Neural progenitor cell (in vitro differentiated cells): ENCODE data around the gene B4GALNT3. TPM values are rescaled to one million over a fixed set of nuclear protein-coding genes. Genes with fewer than 3 reads are reported as not detected.

ENCODE experiments used
- DNase-seq: peaks from one replicate; pipeline ENCODE4 v3.0.0-alpha.2; 2016; ENCODE audit warnings: low spot score
- H2AFZ ChIP-seq: fragments of 200-600 bp; sonication (generic); replicated peaks from 2 replicates; pipeline ENCODE4 v1.6.1; 2016; ENCODE audit warnings: antibody characterized with exemption
- H3F3A ChIP-seq: fragments of 200-600 bp; sonication (generic); 2 replicates; pipeline ENCODE4 v1.6.1; 2016; ENCODE audit warnings: antibody characterized with exemption, low read depth
- H3K27ac ChIP-seq: fragments of 200-600 bp; sonication (generic); 2 replicates; pipeline ENCODE4 v1.5.1; 2016; ENCODE audit warnings: mild to moderate bottlenecking
- H3K27me3 ChIP-seq: fragments of 200-600 bp; sonication (generic); 2 replicates; pipeline ENCODE4 v1.6.1; 2016; ENCODE audit warnings: mild to moderate bottlenecking, moderate library complexity
- H3K36me3 ChIP-seq: fragments of 200-600 bp; sonication (generic); 2 replicates; pipeline ENCODE4 v1.5.1; 2016
- H3K4me1 ChIP-seq: fragments of 200-600 bp; sonication (generic); 2 replicates; pipeline ENCODE4 v1.6.1; 2016; ENCODE audit warnings: mixed run types
- H3K4me2 ChIP-seq: fragments of 200-600 bp; sonication (generic); 2 replicates; pipeline ENCODE4 v1.6.1; 2016
- H3K4me3 ChIP-seq: fragments of 200-600 bp; sonication (generic); 2 replicates; pipeline ENCODE4 v1.5.1; 2016
- H3K79me2 ChIP-seq: fragments of 200-600 bp; sonication (generic); 2 replicates; pipeline ENCODE4 v1.6.1; 2016; ENCODE audit warnings: low read depth
- H3K9ac ChIP-seq: fragments of 200-600 bp; sonication (generic); 2 replicates; pipeline ENCODE4 v1.6.1; 2016
- H3K9me3 ChIP-seq: fragments of 200-600 bp; sonication (generic); 2 replicates; pipeline ENCODE4 v1.5.1; 2016; ENCODE audit warnings: low read depth
- H4K20me1 ChIP-seq: fragments of 200-600 bp; sonication (generic); 2 replicates; pipeline ENCODE4 v1.6.1; 2016; ENCODE audit warnings: low read depth
- H3K27ac Mint-ChIP-seq: 3 replicates; pipeline ENCODE4 v1.8.0; 2021; ENCODE audit warnings: mixed read lengths
- H3K27me3 Mint-ChIP-seq: 2 replicates; pipeline ENCODE4 v1.8.0; 2022; ENCODE audit warnings: low read depth, mild to moderate bottlenecking, inconsistent platforms, moderate library complexity, mixed read lengths; ENCODE audit not compliant: insufficient read depth
- H3K36me3 Mint-ChIP-seq: 3 replicates; pipeline ENCODE4 v1.8.0; 2021; ENCODE audit warnings: mixed read lengths
- H3K4me1 Mint-ChIP-seq: 3 replicates; pipeline ENCODE4 v1.8.0; 2021; ENCODE audit warnings: mixed read lengths
- H3K4me3 Mint-ChIP-seq: 3 replicates; pipeline ENCODE4 v1.8.0; 2021; ENCODE audit warnings: mild to moderate bottlenecking, moderate library complexity, mixed read lengths
- H3K9me3 Mint-ChIP-seq: 3 replicates; pipeline ENCODE4 v1.8.0; 2020; ENCODE audit warnings: mixed read lengths
- EZH2 ChIP-seq: fragments of 200-600 bp; sonication (generic); IDR thresholded peaks from 2 replicates; pipeline ENCODE4 v1.6.1; 2017; ENCODE audit warnings: antibody characterized with exemption, mild to moderate bottlenecking, moderate library complexity
- EZH2phosphoT487 ChIP-seq: fragments of 200-600 bp; sonication (generic); IDR thresholded peaks from 2 replicates; pipeline ENCODE4 v1.6.1; 2017; ENCODE audit warnings: antibody characterized with exemption
- total RNA-seq: library from RNA; depleted of rRNA; stranded (reverse); fragments of >200 nt; gene quantifications from 2 replicates; pipeline ENCODE4 v1.2.3, GENCODE V29; 2015; ENCODE audit warnings: low replicate concordance
- TF ChIP-seq, protein P1 (sequence below): fragments of 200-600 bp; sonication (generic); IDR thresholded peaks from 2 replicates; pipeline ENCODE4 v1.5.1; 2017; ENCODE audit warnings: antibody characterized with exemption, mild to moderate bottlenecking

B4GALNT3 gene
- 29.0 and 30.8 TPM in 2 replicates for total RNA-seq

DNA sequence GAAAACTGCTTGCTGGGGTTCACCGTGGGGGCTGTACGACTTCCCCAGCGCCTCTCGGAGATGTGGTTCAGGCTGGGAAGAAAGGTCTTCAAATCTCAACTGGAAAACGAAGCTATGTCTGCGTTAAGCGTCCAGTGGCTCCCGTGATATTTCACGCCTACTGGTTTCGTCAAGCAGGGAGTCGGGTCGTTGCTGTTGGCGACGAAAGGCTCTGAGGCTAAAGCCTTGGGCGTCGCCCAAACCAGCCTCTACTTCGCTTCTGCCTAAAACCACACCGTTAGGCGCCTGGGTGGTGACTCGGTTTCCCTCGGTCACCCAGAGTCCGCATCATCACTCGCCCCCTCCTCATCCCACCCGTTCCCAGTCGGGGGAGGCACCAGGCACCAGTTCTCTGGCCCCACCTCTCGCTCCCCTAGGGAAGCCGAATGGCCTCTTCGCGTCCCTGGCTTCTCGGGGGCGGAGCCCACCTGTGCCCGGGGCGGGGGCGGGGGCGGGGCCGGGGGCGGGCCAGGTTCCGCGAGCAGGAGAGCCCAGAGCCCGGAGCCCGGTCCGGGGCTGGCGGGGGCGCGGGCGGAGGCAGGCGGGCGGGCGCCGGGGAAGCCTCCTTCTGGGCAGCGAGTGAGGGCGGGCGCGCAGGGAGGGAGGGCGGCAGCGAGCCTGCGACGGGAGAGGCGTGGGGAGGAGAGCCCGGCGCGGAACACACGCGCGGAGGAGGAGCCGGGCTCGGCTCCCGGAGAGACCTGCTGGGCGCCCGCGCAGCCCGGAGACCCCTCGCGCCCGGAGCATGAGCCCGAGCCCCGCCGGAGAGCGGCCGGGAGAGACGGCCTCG is at the start of gene B4GALNT3:
Gene B4GALNT3 (plus strand): TSS at position 510 of the 829 bp plus-strand sequence. CDS start 438 bp downstream, outside the sequence.
- Histone ChIP-seq H2AFZ (peak within 1 kb of the TSS; percentile 86), H3K4me1 (peaks cover 11% of the 10 kb centered on the region), H3K9me3 (no peaks in the 10 kb centered on the region), H3F3A (peaks cover 9% of the 10 kb centered on the region), H3K4me2 (peak within 1 kb of the TSS; percentile 94), H3K36me3 (no peaks in the 10 kb centered on the region), H3K79me2 (peaks cover 17% of the 10 kb centered on the region), H3K4me3 (peak within 1 kb of the TSS; percentile 85), H4K20me1 (peaks cover 18% of the 10 kb centered on the region), H3K9ac (no peak within 1 kb of the TSS), H3K27ac (no peak within 1 kb of the TSS), H3K27me3 (peaks cover 41% of the 10 kb centered on the region)
- H3K4me3 Mint-ChIP-seq = peak within 1 kb of the TSS; percentile 85
- peak; percentile 86 for DNase-seq
- peaks cover 42% of the 10 kb centered on the region for H3K27me3 Mint-ChIP-seq
- peaks cover 20% of the 10 kb centered on the region for H3K4me1 Mint-ChIP-seq
- TF ChIP-seq EZH2phosphoT487 (no peak), EZH2 (no peak)
- TF ChIP-seq, protein P1, sequence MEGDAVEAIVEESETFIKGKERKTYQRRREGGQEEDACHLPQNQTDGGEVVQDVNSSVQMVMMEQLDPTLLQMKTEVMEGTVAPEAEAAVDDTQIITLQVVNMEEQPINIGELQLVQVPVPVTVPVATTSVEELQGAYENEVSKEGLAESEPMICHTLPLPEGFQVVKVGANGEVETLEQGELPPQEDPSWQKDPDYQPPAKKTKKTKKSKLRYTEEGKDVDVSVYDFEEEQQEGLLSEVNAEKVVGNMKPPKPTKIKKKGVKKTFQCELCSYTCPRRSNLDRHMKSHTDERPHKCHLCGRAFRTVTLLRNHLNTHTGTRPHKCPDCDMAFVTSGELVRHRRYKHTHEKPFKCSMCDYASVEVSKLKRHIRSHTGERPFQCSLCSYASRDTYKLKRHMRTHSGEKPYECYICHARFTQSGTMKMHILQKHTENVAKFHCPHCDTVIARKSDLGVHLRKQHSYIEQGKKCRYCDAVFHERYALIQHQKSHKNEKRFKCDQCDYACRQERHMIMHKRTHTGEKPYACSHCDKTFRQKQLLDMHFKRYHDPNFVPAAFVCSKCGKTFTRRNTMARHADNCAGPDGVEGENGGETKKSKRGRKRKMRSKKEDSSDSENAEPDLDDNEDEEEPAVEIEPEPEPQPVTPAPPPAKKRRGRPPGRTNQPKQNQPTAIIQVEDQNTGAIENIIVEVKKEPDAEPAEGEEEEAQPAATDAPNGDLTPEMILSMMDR = no peak
- no peaks in the 10 kb centered on the region for H3K9me3 Mint-ChIP-seq
- H3K27ac Mint-ChIP-seq = no peak within 1 kb of the TSS
- no peaks in the 10 kb centered on the region for H3K36me3 Mint-ChIP-seq

DNA sequence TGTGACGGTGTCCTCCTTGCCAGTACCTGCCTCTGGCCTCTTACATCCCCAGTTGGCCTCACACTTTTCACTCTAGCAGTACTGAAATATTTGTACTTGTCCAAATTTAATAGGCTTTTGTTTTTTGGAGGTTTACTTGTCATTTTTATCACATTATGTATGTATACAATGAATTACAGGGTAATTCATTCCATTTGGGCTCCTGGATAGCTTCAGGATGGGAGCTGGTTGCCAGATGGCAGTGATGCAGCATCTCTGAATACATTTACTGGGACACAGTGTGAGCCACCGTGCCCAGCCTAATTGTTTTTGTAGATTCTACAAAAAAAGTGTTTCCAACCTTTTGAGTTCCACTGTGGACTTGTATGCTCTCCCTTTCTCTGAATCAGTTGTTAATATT is 44.9 kb upstream of the B4GALNT3 start:
- peaks cover 12% of the 10 kb centered on the region for H3K36me3 ChIP-seq
- H3K27me3 ChIP-seq = no peaks in the 10 kb centered on the region
- H3K4me2 ChIP-seq = no peak overlapping the region
- H3K4me1 ChIP-seq = no peaks in the 10 kb centered on the region
- H3K27me3 Mint-ChIP-seq = peaks cover 5% of the 10 kb centered on the region
- no peak overlapping the region for H3K9ac ChIP-seq
- no peaks in the 10 kb centered on the region for H3K9me3 Mint-ChIP-seq
- H3K27ac Mint-ChIP-seq = no peak overlapping the region
- H3K4me1 Mint-ChIP-seq = no peaks in the 10 kb centered on the region
- no peak overlapping the region for H3K4me3 Mint-ChIP-seq
- H3K9me3 ChIP-seq = no peaks in the 10 kb centered on the region
- H3K79me2 ChIP-seq = peaks cover 8% of the 10 kb centered on the region
- TF ChIP-seq EZH2phosphoT487 (no peak), EZH2 (no peak)
- TF ChIP-seq, protein P1 = no peak
- H2AFZ ChIP-seq = no peak overlapping the region
- H3K27ac ChIP-seq = no peak overlapping the region
- peaks cover 13% of the 10 kb centered on the region for H3F3A ChIP-seq
- no peaks in the 10 kb centered on the region for H4K20me1 ChIP-seq
- no peak overlapping the region for H3K4me3 ChIP-seq
- DNase-seq = no peak
- peaks cover 30% of the 10 kb centered on the region for H3K36me3 Mint-ChIP-seq

GRCh38 chr12:418432-418831 is 41.3 kb upstream of the B4GALNT3 start:
- H3K36me3 ChIP-seq = peaks cover 16% of the 10 kb centered on the region
- no peaks in the 10 kb centered on the region for H3K9me3 Mint-ChIP-seq
- H3K36me3 Mint-ChIP-seq = peaks cover 27% of the 10 kb centered on the region

More at GRCh38 chr12:418432-418831, 41.3 kb upstream of the B4GALNT3 start:
- no peak overlapping the region for H3K27ac ChIP-seq
- Mint-ChIP-seq H3K4me3 (no peak overlapping the region), H3K27ac (no peak overlapping the region), H3K4me1 (no peaks in the 10 kb centered on the region), H3K27me3 (peaks cover 5% of the 10 kb centered on the region)
- no peaks in the 10 kb centered on the region for H4K20me1 ChIP-seq
- H3K4me1 ChIP-seq = no peaks in the 10 kb centered on the region
- H3F3A ChIP-seq = peaks cover 13% of the 10 kb centered on the region
- H3K79me2 ChIP-seq = no peaks in the 10 kb centered on the region
- DNase-seq = no peak
- H3K4me2 ChIP-seq = no peak overlapping the region
- H3K9ac ChIP-seq = no peak overlapping the region
- H2AFZ ChIP-seq = no peak overlapping the region
- no peaks in the 10 kb centered on the region for H3K27me3 ChIP-seq
- H3K9me3 ChIP-seq = no peaks in the 10 kb centered on the region
- TF ChIP-seq, protein P1 = no peak
- TF ChIP-seq EZH2phosphoT487 (no peak), EZH2 (no peak)
- H3K4me3 ChIP-seq = no peak overlapping the region
